Activated naive CD4-positive, alpha-beta T cell (primary cell): ENCODE results near the gene INSR.
A peak's percentile ranks its signal among the peaks of the same experiment; 100 is the strongest.
"Not testable (repeated sequence)": the region's sequence is repeated elsewhere in the genome, so short reads cannot be mapped to it uniquely, and the experiment has no call there.

Experiments used
- DNase-seq, 4 experiments: peaks; one replicate each; lab custom pipeline; 2025; lab: John Stamatoyannopoulos, UW

The INSR gene

GRCh38 chr19:7195046-7195445 lies 99.2 kb downstream of the INSR start:
- DNase-seq, result no peak

GRCh38 chr19:7194566-7194965 lies 99.6 kb downstream of the INSR start:
- no peak for DNase-seq

DNA sequence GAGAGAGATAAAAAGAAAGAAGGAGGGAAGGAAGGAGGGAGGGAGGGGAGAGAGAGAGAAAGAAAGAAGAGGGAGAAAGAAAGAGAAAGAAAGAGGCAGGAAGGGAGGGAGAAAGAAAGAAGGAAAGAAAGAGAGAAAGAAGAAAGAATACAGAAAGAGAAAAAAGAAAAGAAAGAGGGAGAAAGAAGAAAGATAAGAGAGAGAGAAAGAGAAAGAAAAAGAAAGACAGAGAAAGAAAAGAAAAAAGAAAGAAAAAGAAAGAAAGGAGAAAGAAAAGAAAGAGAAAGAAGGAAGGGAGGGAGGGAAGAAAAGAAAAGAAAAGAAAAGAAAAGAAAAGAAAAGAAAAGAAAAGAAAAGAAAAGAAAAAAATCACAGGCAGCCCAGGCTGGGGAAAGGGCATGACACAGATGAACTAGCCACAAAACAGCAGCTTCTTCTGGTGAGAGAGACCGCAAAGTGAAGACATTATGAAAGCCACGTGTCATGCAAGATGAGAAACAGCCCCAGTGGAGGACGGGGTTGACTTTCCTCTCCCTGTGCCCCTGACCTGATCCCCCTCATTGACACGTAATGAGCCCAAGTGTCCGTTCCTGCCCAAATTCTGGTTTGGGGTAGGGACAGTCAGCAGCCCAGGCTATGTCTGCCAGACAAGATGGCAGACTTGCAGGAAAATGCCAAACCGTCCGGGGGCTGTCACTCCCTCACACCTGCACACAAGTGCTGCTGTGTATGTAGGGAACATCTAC lies 102.1 kb downstream of the INSR start:
- peak in 2 of 4 experiments; percentile 7 to 16 for DNase-seq

DNA sequence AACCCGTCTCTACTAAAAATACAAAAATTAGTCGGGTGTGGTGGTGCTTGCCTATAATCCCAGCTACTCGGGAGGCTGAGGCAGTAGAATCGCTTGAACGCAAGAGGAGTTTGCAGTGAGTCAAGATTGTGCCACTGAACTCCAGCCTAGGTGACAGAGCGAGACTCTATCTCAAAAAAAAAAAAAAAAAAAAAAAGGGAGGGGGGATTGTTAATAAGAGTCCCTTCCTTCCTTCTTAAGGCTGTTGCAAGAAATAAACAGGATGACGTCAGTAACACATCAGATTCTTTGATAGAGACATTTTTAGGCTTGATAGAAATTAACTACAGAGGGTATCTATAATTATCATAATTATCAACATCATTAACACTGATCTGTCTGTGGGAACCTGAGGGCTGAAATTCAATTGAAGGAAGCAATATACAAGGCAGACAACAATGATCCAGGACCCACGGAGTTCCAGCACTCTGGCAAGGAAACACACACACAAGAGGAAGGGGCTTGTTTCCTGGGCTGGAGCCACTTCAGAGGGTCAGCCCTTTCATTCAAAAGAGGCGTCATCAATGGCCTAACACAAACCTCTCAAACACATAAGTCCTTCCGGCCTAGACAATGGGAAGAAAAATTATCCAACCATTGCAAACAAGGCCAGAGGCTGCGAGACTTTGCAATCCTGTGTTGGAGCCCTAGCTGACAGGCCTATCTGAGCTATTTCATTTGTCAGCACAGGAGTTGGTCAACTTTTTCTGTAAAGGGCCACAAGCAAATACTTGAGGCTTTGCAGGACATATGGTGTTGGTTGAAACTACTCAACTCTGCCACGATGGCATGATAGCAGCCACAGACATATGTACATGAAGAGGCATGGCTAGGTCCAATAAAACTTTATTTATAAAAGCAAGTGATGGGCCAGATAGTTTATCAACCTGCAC lies 105.2 kb downstream of the INSR start:
- DNase-seq, result no peak

- no peak for DNase-seq
Observed at GRCh38 chr19:7187605-7188339, 106.4 kb downstream of the INSR start.

- no peak for DNase-seq
Observed at GRCh38 chr19:7182489-7182888, 111.7 kb downstream of the INSR start.

DNA sequence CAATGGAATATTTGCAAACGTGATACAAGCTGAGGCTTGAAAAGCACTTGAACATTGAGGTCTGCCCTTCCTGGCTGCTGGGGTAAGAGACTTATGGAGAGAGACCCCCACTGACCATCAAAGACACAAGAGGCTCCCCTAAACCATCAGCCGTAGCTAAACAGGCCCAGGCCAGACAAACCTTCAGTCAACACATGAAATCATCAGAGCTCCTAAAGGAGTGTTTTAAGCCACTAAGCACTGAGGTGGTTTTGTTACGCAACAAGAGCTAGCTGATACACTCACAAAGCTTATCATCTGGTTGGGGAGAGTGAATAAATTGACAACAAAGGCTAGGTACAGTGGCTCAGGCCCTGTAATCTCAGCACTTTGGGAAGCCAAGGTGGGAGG lies 114.3 kb downstream of the INSR start:
- DNase-seq, result no peak

DNA sequence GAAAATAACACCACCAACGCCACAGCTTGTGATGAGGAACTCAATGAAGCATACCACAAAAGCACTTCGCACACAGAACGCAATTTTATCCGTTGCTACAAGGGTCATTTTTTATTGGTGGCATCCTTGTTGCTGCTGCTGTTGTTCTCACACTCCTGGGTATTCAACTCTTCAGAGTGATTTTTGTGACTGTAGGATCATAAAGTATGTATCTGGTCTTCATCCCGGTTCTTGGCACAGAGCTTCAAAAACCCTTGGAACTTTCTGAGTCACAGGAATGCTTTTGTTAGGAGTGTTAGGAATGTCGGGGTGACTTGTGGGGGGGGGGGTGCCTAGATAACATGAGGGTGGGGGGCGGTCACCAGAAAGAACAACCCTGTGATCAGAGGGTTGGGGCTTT lies 116.3 kb downstream of the INSR start:
- DNase-seq, result no peak

DNA sequence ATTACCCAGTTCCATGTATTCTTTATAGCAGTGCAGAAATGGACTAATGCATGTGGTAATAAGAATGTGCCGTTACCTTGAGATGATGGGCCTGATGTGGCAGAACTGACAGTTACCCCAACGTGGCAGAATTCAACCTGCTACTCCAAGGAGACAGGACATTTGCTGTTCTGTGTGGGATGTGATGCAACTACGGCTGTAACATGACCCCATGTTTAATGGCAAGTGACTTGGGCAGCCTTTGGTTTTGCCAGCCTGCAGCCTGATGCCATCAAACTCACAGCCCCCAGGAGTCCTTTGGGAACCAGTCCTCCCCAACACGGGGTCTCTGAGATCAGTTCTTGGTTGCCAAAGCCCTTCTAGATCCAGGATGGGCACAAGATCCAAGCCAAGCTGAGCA lies 117.4 kb downstream of the INSR start:
- no peak for DNase-seq

GRCh38 chr19:7172794-7173193 lies 121.4 kb downstream of the INSR start:
- DNase-seq, result no peak

DNA sequence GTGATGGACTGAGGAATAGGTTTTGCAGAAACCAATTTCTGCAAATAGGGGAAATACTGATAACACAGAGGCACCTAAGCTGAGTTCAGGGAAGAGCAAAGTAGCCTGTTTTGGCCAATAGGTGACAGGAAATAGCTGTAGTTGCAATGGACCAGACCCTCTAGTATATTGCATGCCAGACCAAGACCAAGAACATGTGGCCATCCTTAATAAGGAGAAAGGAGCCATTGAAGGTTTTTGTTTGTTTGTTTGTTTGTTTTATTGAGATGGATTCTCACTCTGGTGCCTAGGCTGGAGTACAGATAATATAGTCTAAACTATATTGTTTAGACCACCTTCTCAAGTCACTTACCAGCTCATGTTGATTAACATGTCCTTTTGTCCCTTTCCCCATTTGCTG lies 123.2 kb downstream of the INSR start:
- DNase-seq, result no peak

DNA sequence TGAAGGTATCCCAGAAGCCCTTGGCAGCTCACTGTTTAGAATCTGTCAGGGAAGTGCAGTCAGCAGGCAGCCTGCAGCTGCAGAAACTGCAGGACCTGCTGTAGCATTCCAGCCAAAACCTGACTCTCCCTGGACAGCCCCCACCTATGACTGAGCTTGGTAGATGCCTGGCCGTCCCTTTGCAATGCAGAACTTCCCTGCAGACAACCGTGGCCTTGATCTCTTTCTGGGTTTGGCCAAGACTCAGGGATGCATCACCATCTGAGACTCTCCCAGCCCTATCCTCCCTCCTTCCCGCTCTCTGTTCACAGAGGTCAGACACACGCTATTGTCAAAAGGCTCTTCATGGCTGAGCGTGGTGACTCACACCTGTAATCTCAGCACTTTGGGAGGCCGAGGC lies 125.3 kb downstream of the INSR start:
- no peak for DNase-seq

GRCh38 chr19:7161292-7161691 lies 132.9 kb downstream of the INSR start:
- DNase-seq, result no peak

GRCh38 chr19:7159105-7159933 lies 134.9 kb downstream of the INSR start:
- DNase-seq, result no peak

DNA sequence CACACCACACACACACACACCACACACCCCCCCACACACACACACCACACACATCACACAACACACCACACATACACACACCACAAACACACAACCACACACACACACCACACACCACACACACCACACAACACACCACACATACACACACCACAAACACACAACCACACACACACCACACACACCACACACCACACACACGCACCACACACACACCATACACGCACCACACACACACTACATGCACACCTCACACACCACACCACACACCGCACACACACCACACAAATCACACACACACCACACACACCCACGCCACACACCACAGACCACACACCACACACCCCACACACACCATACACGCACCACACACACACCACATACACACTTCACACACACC lies 141.2 kb downstream of the INSR start:
- DNase-seq, result no peak

DNA sequence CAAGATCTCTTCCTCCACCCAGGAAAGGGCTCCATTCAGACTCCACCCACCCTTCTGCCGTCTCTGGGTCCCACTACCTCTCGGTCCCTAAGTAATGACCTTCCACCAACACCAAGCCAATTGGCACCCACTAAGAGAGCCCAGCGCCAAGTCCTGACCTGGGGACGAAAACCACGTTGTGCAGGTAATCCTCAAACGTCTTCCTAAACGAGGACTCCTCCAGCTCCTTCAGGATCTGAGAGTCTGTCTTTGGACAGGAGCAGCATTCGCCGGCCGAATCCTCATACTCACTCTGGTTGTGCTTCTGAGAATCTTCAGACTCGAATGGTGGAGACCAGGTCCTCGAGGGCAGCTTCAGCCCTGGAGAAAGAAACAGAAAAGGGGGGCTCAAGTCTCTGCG lies 141.6 kb downstream of the INSR start:
- DNase-seq, result no peak

GRCh38 chr19:7149956-7150705 lies 144.1 kb downstream of the INSR start:
- DNase-seq, result no peak

GRCh38 chr19:7147119-7147675 lies 147.0 kb downstream of the INSR start:
- DNase-seq, result not testable (repeated sequence)

DNA sequence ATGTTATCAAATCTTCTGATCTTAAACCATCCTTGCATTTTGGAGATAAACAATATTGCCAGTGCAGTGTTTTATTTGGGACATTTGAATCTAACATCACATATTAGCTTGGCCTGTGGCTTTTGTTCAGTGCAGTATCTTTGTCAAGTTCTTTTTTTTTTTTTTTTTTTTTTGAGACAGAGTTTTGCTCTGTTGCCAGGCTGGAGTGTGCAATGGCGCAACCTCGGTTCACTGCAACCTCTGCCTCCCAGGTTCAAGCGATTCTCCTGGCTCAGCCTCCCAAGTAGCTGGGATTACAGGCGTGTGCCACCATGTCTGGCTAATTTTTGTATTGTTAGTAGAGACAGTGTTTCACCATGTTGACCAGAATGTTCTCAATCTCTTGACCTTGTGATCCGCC lies 148.1 kb downstream of the INSR start:
- not testable (repeated sequence) for DNase-seq

- no peak for DNase-seq
Observed at GRCh38 chr19:7145494-7145893, 148.7 kb downstream of the INSR start.

GRCh38 chr19:7142771-7143170 lies 151.4 kb downstream of the INSR start:
- no peak for DNase-seq
